HepG2 (cell line): ENCODE measurements around the gene SBDS. TPM values are rescaled to one million over a fixed set of nuclear protein-coding genes. Genes with fewer than 3 reads are reported as not detected.

ENCODE experiments used
- ATAC-seq: fragments of 200-7000 bp; cut with Tn5 transposase; 3 replicates; pipeline ENCODE4 v1.9.1; 2020; ENCODE audit warnings: mild to moderate bottlenecking, moderate library complexity
- BruUV-seq: library from RNA; stranded (reverse); fragments of 400-500 nt; replicated peaks from 2 replicates; lab custom pipeline; 2021; lab: Mats Ljungman, UMichigan
- CTCF ChIA-PET: fragments of 300-600 bp; formaldehyde crosslinking; extraction: SDS; loops from one replicate; lab custom pipeline; 2021; ENCODE audit warnings: low total read pairs, inconsistent platforms, low intra/inter-chr PET ratio; lab: Yijun Ruan, JAX
- POLR2A ChIA-PET: fragments of 350-600 bp; sonication (Branson Sonifier 250); formaldehyde crosslinking; loops from one replicate; lab custom pipeline; 2020; ENCODE audit warnings: antibody characterized with exemption, inconsistent platforms; lab: Yijun Ruan, JAX
- DNase-seq: peaks from one replicate; pipeline ENCODE4 v3.0.0-alpha.2; 2015; ENCODE audit warnings: low spot score
- FAIRE-seq: peaks from 3 replicates; lab custom pipeline; 2011; peaks lifted over from hg19 to GRCh38; lab: Jason Lieb, UNC
- H2AFZ ChIP-seq: one replicate; pipeline ENCODE4 v1.6.1; 2011; ENCODE audit warnings: low read length, inconsistent platforms
- H3K27ac ChIP-seq: fragments of 300-600 bp; 3 replicates; pipeline ENCODE4 v1.8.0; 2011; ENCODE audit warnings: mixed run types, mild to moderate bottlenecking, mixed read lengths, low read length, inconsistent platforms; ENCODE audit not compliant: insufficient read depth; ENCODE audit errors: extremely low read length
- H3K27me3 ChIP-seq, 2 experiments: fragments of 200-600 bp in 1 of 2; 2 replicates in 1 of 2; 3 replicates in 1 of 2; pipeline versions ENCODE4 v1.6.0 to v1.8.0; 2011; ENCODE audit warnings: low read length in 2 of 2, mild to moderate bottlenecking in 2 of 2, moderate library complexity in 2 of 2, inconsistent platforms in 1 of 2; ENCODE audit not compliant: insufficient read depth in 2 of 2, control insufficient read depth in 1 of 2
- H3K36me3 ChIP-seq, 2 experiments: fragments of 200-600 bp in 1 of 2; replicated peaks in 1 of 2; 2 replicates in 1 of 2; 3 replicates in 1 of 2; pipeline versions ENCODE4 v1.5.1 to v1.8.0; 2011; ENCODE audit warnings: low read length in 2 of 2, inconsistent platforms in 1 of 2; ENCODE audit not compliant: insufficient read depth in 2 of 2, control insufficient read depth in 1 of 2
- H3K4me1 ChIP-seq: 2 replicates; pipeline ENCODE4 v1.5.1; 2012; ENCODE audit warnings: low read length, inconsistent platforms; ENCODE audit not compliant: insufficient read depth
- H3K4me2 ChIP-seq: 2 replicates; pipeline ENCODE4 v1.6.0; 2011; ENCODE audit warnings: low read depth, low read length, inconsistent platforms
- H3K4me3 ChIP-seq, 3 experiments: fragments of 200-600 bp in 1 of 3; sonication (generic), shearing (Covaris generic) in 1 of 3; replicated peaks in 1 of 3; 2 replicates each; pipeline ENCODE4 v1.5.1; 2011 to 2016; ENCODE audit warnings: low read length in 3 of 3, inconsistent platforms in 2 of 3, low read depth in 2 of 3, mild to moderate bottlenecking in 2 of 3, control low read depth in 1 of 3, mixed read lengths in 1 of 3; ENCODE audit not compliant: insufficient read depth in 1 of 3
- H3K79me2 ChIP-seq: one replicate; pipeline ENCODE4 v1.6.1; 2011; ENCODE audit warnings: low read length, inconsistent platforms; ENCODE audit not compliant: insufficient read depth
- H3K9ac ChIP-seq: 2 replicates; pipeline ENCODE4 v1.6.0; 2011; ENCODE audit warnings: mild to moderate bottlenecking, low read depth, low read length, inconsistent platforms; ENCODE audit not compliant: insufficient read depth
- H3K9me3 ChIP-seq: 2 replicates; pipeline ENCODE4 v1.5.1; 2012; ENCODE audit warnings: mild to moderate bottlenecking, low read length
- H4K20me1 ChIP-seq: 2 replicates; pipeline ENCODE4 v1.6.0; 2011; ENCODE audit warnings: inconsistent platforms, mild to moderate bottlenecking, low read length, moderate library complexity; ENCODE audit not compliant: insufficient read depth
- ZNF124 ChIP-seq: sonication (generic); formaldehyde crosslinking; IDR thresholded peaks from 2 replicates; pipeline ENCODE4 v1.4.0; 2020; ENCODE audit warnings: missing genetic modification reagents
- WGBS: methylation state at CpG from one replicate; pipeline ENCODE4 v1.1.6; 2017; ENCODE audit warnings: low lambda C conversion rate; 5-methylcytosine and 5-hydroxymethylcytosine counted together
- in situ Hi-C: cut with HindIII; loops from 2 replicates; pipeline ENCODE4 v1.10.0; 2017; ENCODE audit warnings: low pct_unique_long_range_greater_than_20kb; ENCODE audit not compliant: extremely low pct_ligation_motif_present
- intact Hi-C: fragments of 100-400 bp; cut with micrococcal nuclease; formaldehyde crosslinking; loops from one replicate; pipeline ENCODE4 v1.10.0; 2022; ENCODE audit not compliant: unreplicated experiment
- polyA plus RNA-seq, 8 experiments: library from polyadenylated mRNA; depleted of rRNA in 3 of 8; stranded (reverse) in 7 of 8; unstranded in 1 of 8; fragments of >200 nt; fragmentation: Illumina TruSeq in 4 of 8; extraction: Trizol in 4 of 8; gene quantifications; 2 replicates each; pipeline versions ENCODE4 v1.2.1 to v1.2.3, GENCODE V29; 2011 to 2016; ENCODE audit warnings: low read depth in 4 of 8, missing spikeins in 1 of 8, mixed read lengths in 1 of 8; ENCODE audit not compliant: insufficient read depth in 1 of 8
- small RNA-seq, 3 experiments: library from RNA; depleted of rRNA; stranded (forward); fragments of <200 nt; gene quantifications; one replicate each; pipeline ENCODE3, GENCODE V24; 2012; ENCODE audit warnings: low read depth in 2 of 3, low replicate concordance in 1 of 3; ENCODE audit not compliant: insufficient read length in 3 of 3, insufficient read depth in 2 of 3
- total RNA-seq, 5 experiments: library from RNA; depleted of rRNA; stranded (reverse); fragments of >200 nt; fragmentation: Illumina TruSeq; extraction: Trizol; gene quantifications; 2 replicates each; pipeline ENCODE4 v1.2.3, GENCODE V29; 2016; ENCODE audit warnings: low read depth in 1 of 5

The SBDS gene
- total and polyA plus RNA-seq, 2 of the 13 experiments (the other 11 are each of a cell fraction or from before 2014, with no cell fraction given) = 39.1 to 79.3 TPM

- Histone ChIP-seq H4K20me1 (no peaks in the 10 kb centered on the region), H3K27ac (no peak overlapping the region), H3K4me1 (no peaks in the 10 kb centered on the region), H3K79me2 (peaks cover 65% of the 10 kb centered on the region), H3K9me3 (no peaks in the 10 kb centered on the region), H3K4me3 (no peak overlapping the region), H3K27me3 (no peaks in the 10 kb centered on the region), H3K9ac (no peak overlapping the region), H3K4me2 (no peak overlapping the region), H2AFZ (no peak overlapping the region), H3K36me3 (peaks cover 0 to 27% of the 10 kb centered on the region in 2 experiments; a peak in 3 of 5 replicates)
- WGBS = 97% methylated on average over 4 of the region's 4 CpGs
- DNase-seq = no peak
- intact Hi-C loops (no loop called here), in situ Hi-C loops (no loop called here)
- ChIA-PET CTCF (no interaction called here), POLR2A (no interaction called here)
- TF ChIP-seq ZNF124 (CRISPR knock-in tag) = no peak
- ATAC-seq = no peak
- no peak for FAIRE-seq
- no TSS peak for BruUV-seq
Observed at GRCh38 chr7:66937940-66938339, 57.4 kb downstream of the SBDS start.

Small RNAs within 50 kb of the gene (small RNA-seq; reads per million reads assigned to genes)
- gene RN7SL43P = 0 reads per million in 3 experiments

Other genes starting within 250 kb of the SBDS start
- 34.7 and 54.3 TPM in 2 replicates for gene TMEM248, start 74.4 kb downstream of the SBDS start, total RNA-seq (2016; rRNA removed; fragmentation: Illumina TruSeq; extraction: Trizol)
- 108 and 109 TPM in 2 replicates for gene TMEM248, start 74.4 kb downstream of the SBDS start, polyA plus RNA-seq (2011; rRNA removed)
- 10.9 and 17.6 TPM in 2 replicates for gene TYW1, start 1.2 kb upstream of the SBDS start, total RNA-seq (2016; rRNA removed; fragmentation: Illumina TruSeq; extraction: Trizol)
- 8.5 and 8.6 TPM in 2 replicates for gene TYW1, start 1.2 kb upstream of the SBDS start, polyA plus RNA-seq (2011; rRNA removed)